Esophagus muscularis mucosa (tissue), 3 donors: ENCODE results near the gene NSD1.

Experiments
- CTCF ChIP-seq, 3 experiments: fragments of 200-600 bp in 2 of 3; fragments of 450-650 bp in 1 of 3; sonication (generic) in 2 of 3; IDR thresholded peaks; one replicate each; pipeline ENCODE4 v1.5.1; 2017 to 2019; ENCODE audit warnings: antibody characterized with exemption in 3 of 3, mild to moderate bottlenecking in 2 of 3, moderate library complexity in 1 of 3
- POLR2A ChIP-seq: fragments of 450-650 bp; IDR thresholded peaks from one replicate; pipeline ENCODE4 v1.6.1; 2017; ENCODE audit warnings: antibody characterized with exemption, moderate library complexity, mild to moderate bottlenecking, low read depth
- POLR2AphosphoS5 ChIP-seq, 2 donors: sonication (generic); formaldehyde crosslinking; IDR thresholded peaks; one replicate each; pipeline ENCODE4 v1.6.1; 2017; ENCODE audit warnings: antibody characterized with exemption in 2 of 2

- no peak for TF ChIP-seq POLR2A
- TF ChIP-seq CTCF (IDR thresholded peaks at IDR 0.05) = no peak
- no peak for TF ChIP-seq POLR2AphosphoS5 (IDR thresholded peaks at IDR 0.05)
These were observed 52.4 kb downstream of the NSD1 start for GRCh38 chr5:177185993-177186392.
